HepG2 (cell line): ENCODE results near the gene RAD9A. TPM values are rescaled to one million over a fixed set of nuclear protein-coding genes. Genes with fewer than 3 reads are reported as not detected.
A peak's percentile ranks its signal among the peaks of the same experiment; 100 is the strongest.

Experiments used
- ATF4 ChIP-seq, 2 experiments: fragments of 450-650 bp in 1 of 2; sonication (generic) in 1 of 2; formaldehyde crosslinking; IDR thresholded peaks; 2 replicates each; pipeline versions ENCODE4 v1.5.0 to v1.8.0; 2020 to 2022; ENCODE audit warnings: mild to moderate bottlenecking in 1 of 2, missing genetic modification reagents in 1 of 2
- BATF2 ChIP-seq: sonication (generic); formaldehyde crosslinking; IDR thresholded peaks from 2 replicates; pipeline ENCODE4 v1.8.0; 2022; ENCODE audit warnings: mild to moderate bottlenecking, missing genetic modification reagents, moderate library complexity
- BHLHE40 ChIP-seq: IDR thresholded peaks from 2 replicates; pipeline ENCODE4 v1.6.1; 2011; ENCODE audit warnings: low read length, improper control_type of control experiment
- GZF1 ChIP-seq: sonication (generic); formaldehyde crosslinking; IDR thresholded peaks from 2 replicates; pipeline ENCODE4 v1.5.1; 2020; ENCODE audit warnings: mild to moderate bottlenecking, missing genetic modification reagents
- HOXA7 ChIP-seq: sonication (generic); formaldehyde crosslinking; IDR thresholded peaks from 2 replicates; pipeline ENCODE4 v1.8.1; 2022; ENCODE audit warnings: mild to moderate bottlenecking, missing genetic modification reagents, moderate library complexity
- IKZF5 ChIP-seq: IDR thresholded peaks from 2 replicates; pipeline ENCODE4 v1.6.1; 2018; ENCODE audit warnings: missing genetic modification reagents, mild to moderate bottlenecking, missing compliant biosample characterization
- LBX2 ChIP-seq: sonication (generic); formaldehyde crosslinking; IDR thresholded peaks from 2 replicates; pipeline ENCODE4 v1.5.0; 2020; ENCODE audit warnings: missing genetic modification reagents, mild to moderate bottlenecking, borderline replicate concordance
- LCORL ChIP-seq, 2 experiments: fragments of 450-650 bp in 1 of 2; sonication (generic) in 1 of 2; formaldehyde crosslinking in 1 of 2; IDR thresholded peaks; 2 replicates each; pipeline versions ENCODE4 v1.5.0 to v1.6.1; 2017 to 2020; ENCODE audit warnings: antibody characterized with exemption in 1 of 2, missing genetic modification reagents in 1 of 2
- NFIB ChIP-seq: sonication (generic); formaldehyde crosslinking; IDR thresholded peaks from 2 replicates; pipeline ENCODE4 v1.9.0; 2021; ENCODE audit warnings: missing genetic modification reagents, mild to moderate bottlenecking, borderline replicate concordance
- NONO ChIP-seq, 2 experiments: fragments of 450-650 bp in 1 of 2; sonication (generic) in 1 of 2; formaldehyde crosslinking in 1 of 2; IDR thresholded peaks in 1 of 2; conservative IDR thresholded peaks in 1 of 2; 2 replicates each; pipeline versions ENCODE4 v1.6.1 to v1.8.0; 2017 to 2022; ENCODE audit warnings: mild to moderate bottlenecking in 1 of 2, missing genetic modification reagents in 1 of 2, moderate library complexity in 1 of 2
- POLR2A ChIP-seq, 2 experiments: IDR thresholded peaks; 2 replicates each; pipeline ENCODE4 v1.6.1; 2011; ENCODE audit warnings: low read depth in 2 of 2, low read length in 2 of 2, mild to moderate bottlenecking in 1 of 2, moderate library complexity in 1 of 2; ENCODE audit not compliant: insufficient read depth in 1 of 2
- SALL1 ChIP-seq: sonication (generic); formaldehyde crosslinking; IDR thresholded peaks from 2 replicates; pipeline ENCODE4 v1.8.0; 2022; ENCODE audit warnings: mild to moderate bottlenecking, missing genetic modification reagents
- SMAD9 ChIP-seq: sonication (generic); formaldehyde crosslinking; IDR thresholded peaks from 2 replicates; pipeline ENCODE4 v1.5.1; 2020; ENCODE audit warnings: mild to moderate bottlenecking, missing genetic modification reagents
- SP4 ChIP-seq: sonication (generic); formaldehyde crosslinking; IDR thresholded peaks from 2 replicates; pipeline ENCODE4 v1.8.1; 2023; ENCODE audit warnings: mild to moderate bottlenecking, missing genetic modification reagents
- TBP ChIP-seq: sonication (generic); formaldehyde crosslinking; IDR thresholded peaks from 2 replicates; pipeline ENCODE4 v1.5.0; 2020; ENCODE audit warnings: missing genetic modification reagents
- TGIF2 ChIP-seq: IDR thresholded peaks from 2 replicates; pipeline ENCODE4 v1.6.1; 2016; ENCODE audit warnings: control low read depth, missing compliant biosample characterization
- THRA ChIP-seq: sonication (generic); formaldehyde crosslinking; IDR thresholded peaks from 2 replicates; pipeline ENCODE4 v1.4.0; 2020; ENCODE audit warnings: missing genetic modification reagents, borderline replicate concordance
- U2AF1 ChIP-seq: fragments of 200-400 bp; formaldehyde crosslinking; optimal IDR thresholded peaks from 2 replicates; pipeline ENCODE3; 2017; ENCODE audit warnings: mild to moderate bottlenecking, low read depth, low read length
- ZFYVE20 ChIP-seq: sonication (generic); formaldehyde crosslinking; IDR thresholded peaks from 2 replicates; pipeline ENCODE4 v1.8.0; 2023; ENCODE audit warnings: low read depth, mild to moderate bottlenecking, moderate library complexity, missing genetic modification reagents, borderline replicate concordance
- ZKSCAN8 ChIP-seq: IDR thresholded peaks from 2 replicates; pipeline ENCODE4 v1.6.1; 2016; ENCODE audit warnings: borderline replicate concordance, missing genetic modification reagents, missing compliant biosample characterization
- ZNF225 ChIP-seq: sonication (generic); formaldehyde crosslinking; IDR thresholded peaks from 2 replicates; pipeline ENCODE4 v1.4.0; 2020; ENCODE audit warnings: mild to moderate bottlenecking, missing genetic modification reagents
- ZNF430 ChIP-seq: sonication (generic); formaldehyde crosslinking; IDR thresholded peaks from 2 replicates; pipeline ENCODE4 v1.9.0; 2021; ENCODE audit warnings: mild to moderate bottlenecking, missing genetic modification reagents
- ZNF556 ChIP-seq: sonication (generic); formaldehyde crosslinking; IDR thresholded peaks from 2 replicates; pipeline ENCODE4 v1.4.0; 2020; ENCODE audit warnings: mild to moderate bottlenecking, missing genetic modification reagents, borderline replicate concordance
- ZNF576 ChIP-seq: sonication (generic); formaldehyde crosslinking; IDR thresholded peaks from 2 replicates; pipeline ENCODE4 v1.4.0; 2020; ENCODE audit warnings: mild to moderate bottlenecking, missing genetic modification reagents
- ZNF83 ChIP-seq: sonication (generic); formaldehyde crosslinking; IDR thresholded peaks from 2 replicates; pipeline ENCODE4 v1.4.0; 2020; ENCODE audit warnings: missing genetic modification reagents, mild to moderate bottlenecking, borderline replicate concordance
- polyA plus RNA-seq, 8 experiments: library from polyadenylated mRNA; depleted of rRNA in 3 of 8; stranded (reverse) in 7 of 8; unstranded in 1 of 8; fragments of >200 nt; fragmentation: Illumina TruSeq in 4 of 8; extraction: Trizol in 4 of 8; gene quantifications; 2 replicates each; pipeline versions ENCODE4 v1.2.1 to v1.2.3, GENCODE V29; 2011 to 2016; ENCODE audit warnings: low read depth in 4 of 8, missing spikeins in 1 of 8, mixed read lengths in 1 of 8; ENCODE audit not compliant: insufficient read depth in 1 of 8
- total RNA-seq, 5 experiments: library from RNA; depleted of rRNA; stranded (reverse); fragments of >200 nt; fragmentation: Illumina TruSeq; extraction: Trizol; gene quantifications; 2 replicates each; pipeline ENCODE4 v1.2.3, GENCODE V29; 2016; ENCODE audit warnings: low read depth in 1 of 5

RAD9A gene
- total and polyA plus RNA-seq, 2 of the 13 experiments (the other 11 are each of a cell fraction or from before 2014, with no cell fraction given) = 10.1 to 15.7 TPM

- TF ChIP-seq ZFYVE20 (CRISPR knock-in tag) = no peak
- peak in 1 of 2 experiments; percentile 77; a peak in 3 of 4 replicates for TF ChIP-seq POLR2A (IDR thresholded peaks at IDR 0.05; ENCODE audit: insufficient read depth in 1 of 2, low read depth in 2 of 2, low read length in 2 of 2)
- no peak for TF ChIP-seq LCORL (IDR thresholded peaks at IDR 0.05)
- no peak for TF ChIP-seq LCORL (CRISPR knock-in tag; IDR thresholded peaks at IDR 0.05)
- no peak for TF ChIP-seq TBP (CRISPR knock-in tag)
- TF ChIP-seq TGIF2 (CRISPR knock-in tag) = no peak
- TF ChIP-seq NONO (IDR thresholded peaks at IDR 0.05) = no peak
- no peak; the same call in 1 of the 2 replicates for TF ChIP-seq NONO (CRISPR knock-in tag; conservative IDR thresholded peaks at IDR 0.05)
- no peak for TF ChIP-seq ZKSCAN8 (CRISPR knock-in tag)
- TF ChIP-seq NFIB (CRISPR knock-in tag) = no peak
- TF ChIP-seq ZNF576 (CRISPR knock-in tag) = no peak
- 0 out of 2 replicates have a peak, but pooled peaks have one; percentile 13 for TF ChIP-seq ZNF556 (CRISPR knock-in tag)
- TF ChIP-seq GZF1 (CRISPR knock-in tag) = no peak
- TF ChIP-seq ZNF430 (CRISPR knock-in tag) = no peak
- TF ChIP-seq BATF2 = no peak
- no peak for TF ChIP-seq U2AF1
- TF ChIP-seq ZNF225 (CRISPR knock-in tag) = no peak
- no peak for TF ChIP-seq HOXA7 (CRISPR knock-in tag)
- TF ChIP-seq IKZF5 (CRISPR knock-in tag) = peak; percentile 37; the same call in 1 of the 2 replicates
- no peak for TF ChIP-seq ZNF83 (CRISPR knock-in tag)
- no peak for TF ChIP-seq ATF4 (CRISPR knock-in tag; IDR thresholded peaks at IDR 0.05)
- no peak for TF ChIP-seq SMAD9
- no peak for TF ChIP-seq THRA
- no peak; the same call in 1 of the 2 replicates for TF ChIP-seq BHLHE40
- TF ChIP-seq SALL1 (CRISPR knock-in tag) = no peak
- TF ChIP-seq LBX2 (CRISPR knock-in tag) = 0 out of 2 replicates have a peak, but pooled peaks have one; percentile 62
- peak; percentile 98 for TF ChIP-seq SP4 (CRISPR knock-in tag)
Measured at GRCh38 chr11:67420646-67421429, 29.1 kb downstream of the RAD9A start (continued).
